ENCODE results near the gene PNCK. TPM values are rescaled to one million over a fixed set of nuclear protein-coding genes. Genes with fewer than 3 reads are reported as not detected.

Gene PNCK
- total RNA-seq, 1 experiment from 2014 or later: 0.60 TPM

- no peak for DNase-seq (ENCODE audit: low spot score)
- ChIA-PET POLR2A (ENCODE audit: low non-redundant PET) (no interaction called here), CTCF (no interaction called here)
Observed at GRCh38 chrX:153703036-153703370, 29.4 kb upstream of the PNCK start.

GRCh38 chrX:153702336-153703035 is 28.9 kb upstream of the PNCK start:
- no peaks in the 10 kb centered on the region for H3K9me3 ChIP-seq (ENCODE audit: low read depth, low read length, poor library complexity, severe bottlenecking)
- no peak overlapping the region for H3K4me3 ChIP-seq (ENCODE audit: low read depth, low read length, poor library complexity, severe bottlenecking)
- H3K27ac ChIP-seq (ENCODE audit: low read depth, low read length, poor library complexity, severe bottlenecking): no peak overlapping the region
- H3K27me3 ChIP-seq (replicated peaks; ENCODE audit: insufficient read depth, low read depth, low read length, poor library complexity): no peaks in the 10 kb centered on the region
- no TSS peak for BruUV-seq (replicated peaks)
- no peaks in the 10 kb centered on the region for H3K4me1 ChIP-seq (ENCODE audit: insufficient read depth, low read length, poor library complexity, severe bottlenecking)
- H3K36me3 ChIP-seq (ENCODE audit: insufficient read depth, low read length, poor library complexity, severe bottlenecking): peaks cover 5% of the 10 kb centered on the region
- ChIA-PET CTCF (no interaction called here), POLR2A (ENCODE audit: low non-redundant PET) (no interaction called here)
- intact Hi-C loops (cut with micrococcal nuclease; ENCODE audit: unreplicated experiment): no loop called here
- no peak for TF ChIP-seq EZH2 (IDR thresholded peaks at IDR 0.05; ENCODE audit: borderline replicate concordance, low read depth, low read length, poor library complexity, severe bottlenecking)
- no peak for TF ChIP-seq CTCF (conservative IDR thresholded peaks at IDR 0.05; ENCODE audit: low read depth, low read length)
- no peak for DNase-seq (ENCODE audit: low spot score)

More at GRCh38 chrX:153703036-153703370, 29.4 kb upstream of the PNCK start:
- TF ChIP-seq CTCF (conservative IDR thresholded peaks at IDR 0.05; ENCODE audit: low read depth, low read length) (no peak), EZH2 (IDR thresholded peaks at IDR 0.05; ENCODE audit: borderline replicate concordance, low read depth, low read length, poor library complexity, severe bottlenecking) (no peak)
- Histone ChIP-seq H3K4me3 (ENCODE audit: low read depth, low read length, poor library complexity, severe bottlenecking) (no peak overlapping the region), H3K4me1 (ENCODE audit: insufficient read depth, low read length, poor library complexity, severe bottlenecking) (no peaks in the 10 kb centered on the region), H3K36me3 (ENCODE audit: insufficient read depth, low read length, poor library complexity, severe bottlenecking) (peaks cover 5% of the 10 kb centered on the region), H3K27ac (ENCODE audit: low read depth, low read length, poor library complexity, severe bottlenecking) (no peak overlapping the region), H3K27me3 (replicated peaks; ENCODE audit: insufficient read depth, low read depth, low read length, poor library complexity) (no peaks in the 10 kb centered on the region), H3K9me3 (ENCODE audit: low read depth, low read length, poor library complexity, severe bottlenecking) (no peaks in the 10 kb centered on the region)
- intact Hi-C loops (cut with micrococcal nuclease; ENCODE audit: unreplicated experiment): no loop called here
- BruUV-seq (replicated peaks): no TSS peak

GRCh38 chrX:153701706-153702105 is 28.1 kb upstream of the PNCK start:
- H3K27ac ChIP-seq (ENCODE audit: low read depth, low read length, poor library complexity, severe bottlenecking): no peak overlapping the region
- DNase-seq (ENCODE audit: low spot score): no peak
- H3K9me3 ChIP-seq (ENCODE audit: low read depth, low read length, poor library complexity, severe bottlenecking): no peaks in the 10 kb centered on the region
- no peak overlapping the region for H3K4me3 ChIP-seq (ENCODE audit: low read depth, low read length, poor library complexity, severe bottlenecking)
- H3K4me1 ChIP-seq (ENCODE audit: insufficient read depth, low read length, poor library complexity, severe bottlenecking): no peaks in the 10 kb centered on the region
- BruUV-seq (replicated peaks): no TSS peak
- no peaks in the 10 kb centered on the region for H3K27me3 ChIP-seq (replicated peaks; ENCODE audit: insufficient read depth, low read depth, low read length, poor library complexity)
- peaks cover 5% of the 10 kb centered on the region for H3K36me3 ChIP-seq (ENCODE audit: insufficient read depth, low read length, poor library complexity, severe bottlenecking)
- ChIA-PET POLR2A (ENCODE audit: low non-redundant PET) (no interaction called here), CTCF (no interaction called here)
- intact Hi-C loops (cut with micrococcal nuclease; ENCODE audit: unreplicated experiment): no loop called here
- no peak for TF ChIP-seq EZH2 (IDR thresholded peaks at IDR 0.05; ENCODE audit: borderline replicate concordance, low read depth, low read length, poor library complexity, severe bottlenecking)
- TF ChIP-seq CTCF (conservative IDR thresholded peaks at IDR 0.05; ENCODE audit: low read depth, low read length): no peak

All from A673 (cell line).